ENCODE data around the gene EIF4E2. TPM values are rescaled to one million over a fixed set of nuclear protein-coding genes. Genes with fewer than 3 reads are reported as not detected.

The EIF4E2 gene
- total and polyA plus RNA-seq, 2 of the 13 experiments (the other 11 are each of a cell fraction or from before 2014, with no cell fraction given) = 25.0 to 101 TPM

DNA sequence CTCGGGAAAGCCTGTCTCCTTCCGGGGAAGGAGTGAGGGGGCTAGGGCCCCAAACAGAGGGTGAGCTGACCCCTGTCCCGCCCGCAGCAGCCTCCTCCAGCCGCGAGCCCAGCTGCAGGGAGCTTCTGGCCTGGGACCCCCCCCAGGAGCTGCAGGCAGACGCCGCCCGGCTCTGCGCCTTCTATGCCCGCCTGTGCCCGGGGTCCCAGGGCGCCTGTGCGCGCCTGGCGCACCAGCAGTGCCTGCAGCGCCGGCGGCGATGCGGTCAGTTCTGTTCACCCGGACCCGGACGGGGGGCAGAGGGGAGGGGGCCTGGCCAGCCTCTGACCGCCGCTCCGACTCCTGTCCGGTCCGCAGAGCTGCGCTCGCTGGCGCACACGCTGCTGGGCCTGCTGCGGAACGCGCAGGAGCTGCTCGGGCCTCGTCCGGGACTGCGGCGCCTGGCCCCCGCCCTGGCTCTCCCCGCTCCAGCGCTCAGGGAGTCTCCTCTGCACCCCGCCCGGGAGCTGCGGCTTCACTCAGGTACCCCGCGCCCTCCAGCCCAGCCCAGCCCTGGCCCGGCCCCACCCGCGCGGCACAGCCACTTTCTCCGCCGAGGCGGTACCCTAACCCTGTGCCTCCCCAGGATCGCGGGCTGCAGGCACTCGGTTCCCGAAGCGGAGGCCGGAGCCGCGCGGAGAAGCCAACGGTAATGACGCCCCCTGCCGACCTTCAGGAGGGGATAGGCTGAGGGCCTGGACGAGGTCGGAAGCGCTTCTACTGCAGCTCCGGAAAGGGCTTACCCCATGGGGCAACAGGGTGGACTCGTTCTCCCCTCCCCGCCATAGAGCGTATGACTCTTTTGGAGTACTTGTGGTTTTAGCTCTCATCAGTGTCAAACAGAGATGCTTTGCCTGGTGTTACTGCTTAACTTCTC is 26.5 kb upstream of the EIF4E2 start (continued):
- TF ChIP-seq, protein P1, sequence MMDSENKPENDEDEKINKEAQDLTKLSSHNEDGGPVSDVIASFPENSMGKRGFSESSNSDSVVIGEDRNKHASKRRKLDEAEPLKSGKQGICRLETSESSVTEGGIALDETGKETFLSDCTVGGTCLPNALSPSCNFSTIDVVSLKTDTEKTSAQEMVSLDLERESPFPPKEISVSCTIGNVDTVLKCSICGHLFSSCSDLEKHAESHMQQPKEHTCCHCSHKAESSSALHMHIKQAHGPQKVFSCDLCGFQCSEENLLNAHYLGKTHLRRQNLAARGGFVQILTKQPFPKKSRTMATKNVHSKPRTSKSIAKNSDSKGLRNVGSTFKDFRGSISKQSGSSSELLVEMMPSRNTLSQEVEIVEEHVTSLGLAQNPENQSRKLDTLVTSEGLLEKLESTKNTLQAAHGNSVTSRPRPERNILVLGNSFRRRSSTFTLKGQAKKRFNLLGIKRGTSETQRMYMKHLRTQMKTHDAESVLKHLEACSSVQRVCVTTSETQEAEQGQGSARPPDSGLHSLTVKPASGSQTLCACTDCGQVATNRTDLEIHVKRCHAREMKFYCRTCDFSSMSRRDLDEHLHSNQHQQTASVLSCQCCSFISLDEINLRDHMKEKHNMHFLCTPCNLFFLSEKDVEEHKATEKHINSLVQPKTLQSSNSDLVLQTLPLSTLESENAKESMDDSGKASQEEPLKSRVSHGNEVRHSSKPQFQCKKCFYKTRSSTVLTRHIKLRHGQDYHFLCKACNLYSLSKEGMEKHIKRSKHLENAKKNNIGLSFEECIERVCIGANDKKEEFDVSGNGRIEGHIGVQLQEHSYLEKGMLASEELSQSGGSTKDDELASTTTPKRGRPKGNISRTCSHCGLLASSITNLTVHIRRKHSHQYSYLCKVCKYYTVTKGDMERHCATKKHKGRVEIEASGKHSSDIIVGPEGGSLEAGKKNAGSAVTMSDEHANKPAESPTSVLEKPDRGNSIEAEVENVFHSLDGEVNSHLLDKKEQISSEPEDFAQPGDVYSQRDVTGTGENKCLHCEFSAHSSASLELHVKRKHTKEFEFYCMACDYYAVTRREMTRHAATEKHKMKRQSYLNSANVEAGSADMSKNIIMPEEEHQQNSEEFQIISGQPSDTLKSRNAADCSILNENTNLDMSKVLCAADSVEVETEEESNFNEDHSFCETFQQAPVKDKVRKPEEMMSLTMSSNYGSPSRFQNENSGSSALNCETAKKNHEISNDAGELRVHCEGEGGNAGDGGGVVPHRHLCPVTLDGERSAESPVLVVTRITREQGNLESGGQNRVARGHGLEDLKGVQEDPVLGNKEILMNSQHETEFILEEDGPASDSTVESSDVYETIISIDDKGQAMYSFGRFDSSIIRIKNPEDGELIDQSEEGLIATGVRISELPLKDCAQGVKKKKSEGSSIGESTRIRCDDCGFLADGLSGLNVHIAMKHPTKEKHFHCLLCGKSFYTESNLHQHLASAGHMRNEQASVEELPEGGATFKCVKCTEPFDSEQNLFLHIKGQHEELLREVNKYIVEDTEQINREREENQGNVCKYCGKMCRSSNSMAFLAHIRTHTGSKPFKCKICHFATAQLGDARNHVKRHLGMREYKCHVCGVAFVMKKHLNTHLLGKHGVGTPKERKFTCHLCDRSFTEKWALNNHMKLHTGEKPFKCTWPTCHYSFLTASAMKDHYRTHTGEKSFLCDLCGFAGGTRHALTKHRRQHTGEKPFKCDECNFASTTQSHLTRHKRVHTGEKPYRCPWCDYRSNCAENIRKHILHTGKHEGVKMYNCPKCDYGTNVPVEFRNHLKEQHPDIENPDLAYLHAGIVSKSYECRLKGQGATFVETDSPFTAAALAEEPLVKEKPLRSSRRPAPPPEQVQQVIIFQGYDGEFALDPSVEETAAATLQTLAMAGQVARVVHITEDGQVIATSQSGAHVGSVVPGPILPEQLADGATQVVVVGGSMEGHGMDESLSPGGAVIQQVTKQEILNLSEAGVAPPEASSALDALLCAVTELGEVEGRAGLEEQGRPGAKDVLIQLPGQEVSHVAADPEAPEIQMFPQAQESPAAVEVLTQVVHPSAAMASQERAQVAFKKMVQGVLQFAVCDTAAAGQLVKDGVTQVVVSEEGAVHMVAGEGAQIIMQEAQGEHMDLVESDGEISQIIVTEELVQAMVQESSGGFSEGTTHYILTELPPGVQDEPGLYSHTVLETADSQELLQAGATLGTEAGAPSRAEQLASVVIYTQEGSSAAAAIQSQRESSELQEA (CRISPR knock-in tag; IDR thresholded peaks at IDR 0.05; ENCODE audit: not compliant biosample characterization) = peak; percentile 33
- TF ChIP-seq, protein P2, sequence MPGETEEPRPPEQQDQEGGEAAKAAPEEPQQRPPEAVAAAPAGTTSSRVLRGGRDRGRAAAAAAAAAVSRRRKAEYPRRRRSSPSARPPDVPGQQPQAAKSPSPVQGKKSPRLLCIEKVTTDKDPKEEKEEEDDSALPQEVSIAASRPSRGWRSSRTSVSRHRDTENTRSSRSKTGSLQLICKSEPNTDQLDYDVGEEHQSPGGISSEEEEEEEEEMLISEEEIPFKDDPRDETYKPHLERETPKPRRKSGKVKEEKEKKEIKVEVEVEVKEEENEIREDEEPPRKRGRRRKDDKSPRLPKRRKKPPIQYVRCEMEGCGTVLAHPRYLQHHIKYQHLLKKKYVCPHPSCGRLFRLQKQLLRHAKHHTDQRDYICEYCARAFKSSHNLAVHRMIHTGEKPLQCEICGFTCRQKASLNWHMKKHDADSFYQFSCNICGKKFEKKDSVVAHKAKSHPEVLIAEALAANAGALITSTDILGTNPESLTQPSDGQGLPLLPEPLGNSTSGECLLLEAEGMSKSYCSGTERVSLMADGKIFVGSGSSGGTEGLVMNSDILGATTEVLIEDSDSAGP (CRISPR knock-in tag; IDR thresholded peaks at IDR 0.05; ENCODE audit: borderline replicate concordance) = peak; percentile 81; the same call in 1 of the 2 replicates
- TF ChIP-seq ZMYM4 (CRISPR knock-in tag; IDR thresholded peaks at IDR 0.05) (peak; percentile 36; the same call in 1 of the 2 replicates), BHLHE40 (IDR thresholded peaks at IDR 0.05; ENCODE audit: low read length) (no peak), ZKSCAN8 (CRISPR knock-in tag; IDR thresholded peaks at IDR 0.05; ENCODE audit: borderline replicate concordance) (no peak), MXD4 (CRISPR knock-in tag; IDR thresholded peaks at IDR 0.05) (no peak), ZNF709 (CRISPR knock-in tag; IDR thresholded peaks at IDR 0.05) (no peak), ESRRA (CRISPR knock-in tag; IDR thresholded peaks at IDR 0.05; ENCODE audit: low read depth) (peak; percentile 18; the same call in 1 of the 2 replicates), ZNF572 (CRISPR knock-in tag; IDR thresholded peaks at IDR 0.05) (no peak), ZNF253 (CRISPR knock-in tag; IDR thresholded peaks at IDR 0.05; ENCODE audit: borderline replicate concordance) (peak; percentile 69; the same call in 1 of the 2 replicates), THAP11 (CRISPR knock-in tag; IDR thresholded peaks at IDR 0.05) (no peak), ADNP (CRISPR knock-in tag; IDR thresholded peaks at IDR 0.05) (0 out of 2 replicates have a peak, but pooled peaks have one; percentile 46)
- TF ChIP-seq, protein P3, sequence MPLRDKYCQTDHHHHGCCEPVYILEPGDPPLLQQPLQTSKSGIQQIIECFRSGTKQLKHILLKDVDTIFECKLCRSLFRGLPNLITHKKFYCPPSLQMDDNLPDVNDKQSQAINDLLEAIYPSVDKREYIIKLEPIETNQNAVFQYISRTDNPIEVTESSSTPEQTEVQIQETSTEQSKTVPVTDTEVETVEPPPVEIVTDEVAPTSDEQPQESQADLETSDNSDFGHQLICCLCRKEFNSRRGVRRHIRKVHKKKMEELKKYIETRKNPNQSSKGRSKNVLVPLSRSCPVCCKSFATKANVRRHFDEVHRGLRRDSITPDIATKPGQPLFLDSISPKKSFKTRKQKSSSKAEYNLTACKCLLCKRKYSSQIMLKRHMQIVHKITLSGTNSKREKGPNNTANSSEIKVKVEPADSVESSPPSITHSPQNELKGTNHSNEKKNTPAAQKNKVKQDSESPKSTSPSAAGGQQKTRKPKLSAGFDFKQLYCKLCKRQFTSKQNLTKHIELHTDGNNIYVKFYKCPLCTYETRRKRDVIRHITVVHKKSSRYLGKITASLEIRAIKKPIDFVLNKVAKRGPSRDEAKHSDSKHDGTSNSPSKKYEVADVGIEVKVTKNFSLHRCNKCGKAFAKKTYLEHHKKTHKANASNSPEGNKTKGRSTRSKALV (CRISPR knock-in tag; IDR thresholded peaks at IDR 0.05) = peak; percentile 99
- TF ChIP-seq, protein P4, sequence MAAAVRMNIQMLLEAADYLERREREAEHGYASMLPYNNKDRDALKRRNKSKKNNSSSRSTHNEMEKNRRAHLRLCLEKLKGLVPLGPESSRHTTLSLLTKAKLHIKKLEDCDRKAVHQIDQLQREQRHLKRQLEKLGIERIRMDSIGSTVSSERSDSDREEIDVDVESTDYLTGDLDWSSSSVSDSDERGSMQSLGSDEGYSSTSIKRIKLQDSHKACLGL (CRISPR knock-in tag; IDR thresholded peaks at IDR 0.05) = no peak

All from HepG2 (cell line).